A549 treated with RU486 at 1 μM for 4 hours (cell line): Measurements from ENCODE around the gene CCDC182. TPM values are rescaled to one million over a fixed set of nuclear protein-coding genes. Genes with fewer than 3 reads are reported as not detected.

Experiments used
- total RNA-seq: library from RNA; stranded (reverse); fragments of 200-300 nt; extraction: Qiagen RNA extraction; gene quantifications from 5 replicates; pipeline ENCODE4 v1.2.3, GENCODE V29; 2022; ENCODE audit warnings: low read depth

Gene CCDC182
- not detected in 5 replicates for total RNA-seq

DNA sequence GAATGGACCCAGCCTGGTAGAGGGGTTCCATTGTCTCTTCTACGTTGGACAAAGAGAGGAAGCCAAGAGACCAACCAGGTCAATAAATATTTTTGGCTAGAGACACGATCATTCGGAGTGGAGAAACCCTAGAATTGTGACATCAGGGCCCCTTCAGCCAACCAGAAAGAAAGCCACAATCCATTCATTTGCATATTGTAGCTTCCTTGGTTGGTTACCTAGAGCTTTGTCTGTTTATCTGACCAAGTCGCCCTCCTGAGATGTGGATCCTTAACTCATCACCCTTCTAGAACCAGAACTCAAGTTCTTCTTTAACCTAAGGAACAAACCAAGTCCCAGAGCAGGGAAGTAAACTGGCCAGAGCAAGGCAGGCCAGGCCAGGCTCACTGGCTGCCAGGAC lies at the start of gene CCDC182:
Gene CCDC182 (minus strand): TSS at position 58 of the 400 bp plus-strand sequence. CDS start 27 bp downstream, at position 31.

Other genes starting within 250 kb of the CCDC182 start
- gene MRPS23, start 104.7 kb upstream of the CCDC182 start, total RNA-seq, result 151 to 218 TPM (median 160 TPM) in 5 replicates
- 41.9 to 56.1 TPM (median 52.0 TPM) in 5 replicates for gene CUEDC1, start 210.1 kb upstream of the CCDC182 start, total RNA-seq
- gene VEZF1, start 243.0 kb upstream of the CCDC182 start, total RNA-seq, result 27.2 to 46.6 TPM (median 43.6 TPM) in 5 replicates